ENCODE results near the gene URI1. TPM values are rescaled to one million over a fixed set of nuclear protein-coding genes. Genes with fewer than 3 reads are reported as not detected.

The URI1 gene
- total RNA-seq, 1 donor from 2014 or later = 43.7 TPM

DNA sequence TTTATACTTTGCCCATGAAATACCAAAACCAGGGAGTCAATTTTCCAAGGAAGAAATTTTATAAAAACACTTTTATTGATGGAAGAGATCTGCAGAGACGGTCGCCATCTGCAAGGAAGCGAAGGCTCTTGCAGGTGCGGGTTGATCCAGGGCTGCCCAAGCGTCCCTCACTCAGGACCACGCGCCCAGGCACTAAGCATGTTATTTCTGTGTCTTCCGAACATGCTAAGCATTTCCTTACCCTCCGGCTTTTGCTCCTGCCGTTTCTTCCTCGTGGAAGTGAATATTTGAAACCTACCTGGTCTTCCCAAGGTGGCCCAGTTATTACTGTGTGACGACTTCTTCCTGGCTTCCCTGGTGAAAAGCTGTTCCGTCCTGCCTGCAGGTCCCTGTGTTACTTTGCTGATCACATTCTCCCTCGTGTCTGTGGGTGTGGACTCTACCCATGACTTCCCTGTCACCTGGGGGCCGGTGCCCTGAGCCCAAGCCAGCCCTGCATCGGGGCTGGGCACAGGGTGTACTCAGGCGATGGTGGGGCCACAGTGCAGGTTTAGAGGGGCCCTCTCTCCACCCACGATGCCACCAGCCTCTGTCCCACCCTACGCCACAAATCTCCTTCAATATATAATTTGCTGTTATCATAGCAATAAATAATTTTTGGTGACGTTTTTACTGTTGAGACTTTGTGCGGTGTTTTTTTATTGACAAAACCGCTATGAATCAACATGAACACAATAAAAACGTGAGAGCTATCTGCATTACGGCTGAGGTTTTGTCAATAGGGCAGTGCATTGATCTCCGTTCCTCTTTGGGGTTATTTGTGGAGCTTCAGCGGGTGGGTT, 119.4 kb downstream of the URI1 start:
- H3K4me1 Mint-ChIP-seq (ENCODE audit: low read depth, unreplicated experiment) = no peaks in the 10 kb centered on the region
- H3K27me3 Mint-ChIP-seq (ENCODE audit: unreplicated experiment) = peaks cover 11% of the 10 kb centered on the region
- H3K9me3 Mint-ChIP-seq (ENCODE audit: unreplicated experiment) = peaks cover 3% of the 10 kb centered on the region
- TF ChIP-seq, protein P1, sequence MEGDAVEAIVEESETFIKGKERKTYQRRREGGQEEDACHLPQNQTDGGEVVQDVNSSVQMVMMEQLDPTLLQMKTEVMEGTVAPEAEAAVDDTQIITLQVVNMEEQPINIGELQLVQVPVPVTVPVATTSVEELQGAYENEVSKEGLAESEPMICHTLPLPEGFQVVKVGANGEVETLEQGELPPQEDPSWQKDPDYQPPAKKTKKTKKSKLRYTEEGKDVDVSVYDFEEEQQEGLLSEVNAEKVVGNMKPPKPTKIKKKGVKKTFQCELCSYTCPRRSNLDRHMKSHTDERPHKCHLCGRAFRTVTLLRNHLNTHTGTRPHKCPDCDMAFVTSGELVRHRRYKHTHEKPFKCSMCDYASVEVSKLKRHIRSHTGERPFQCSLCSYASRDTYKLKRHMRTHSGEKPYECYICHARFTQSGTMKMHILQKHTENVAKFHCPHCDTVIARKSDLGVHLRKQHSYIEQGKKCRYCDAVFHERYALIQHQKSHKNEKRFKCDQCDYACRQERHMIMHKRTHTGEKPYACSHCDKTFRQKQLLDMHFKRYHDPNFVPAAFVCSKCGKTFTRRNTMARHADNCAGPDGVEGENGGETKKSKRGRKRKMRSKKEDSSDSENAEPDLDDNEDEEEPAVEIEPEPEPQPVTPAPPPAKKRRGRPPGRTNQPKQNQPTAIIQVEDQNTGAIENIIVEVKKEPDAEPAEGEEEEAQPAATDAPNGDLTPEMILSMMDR (IDR thresholded peaks at IDR 0.05; ENCODE audit: partially characterized antibody, unreplicated experiment) = no peak
- H3K27ac Mint-ChIP-seq (ENCODE audit: unreplicated experiment) = no peak overlapping the region
- no peak overlapping the region for H3K4me3 Mint-ChIP-seq (ENCODE audit: unreplicated experiment)
- DNase-seq = no peak
- H3K36me3 Mint-ChIP-seq (ENCODE audit: unreplicated experiment) = no peaks in the 10 kb centered on the region

GRCh38 chr19:30062065-30062906, 120.2 kb downstream of the URI1 start:
- Mint-ChIP-seq H3K9me3 (ENCODE audit: unreplicated experiment) (peaks cover 3% of the 10 kb centered on the region), H3K4me3 (ENCODE audit: unreplicated experiment) (no peak overlapping the region), H3K4me1 (ENCODE audit: low read depth, unreplicated experiment) (no peaks in the 10 kb centered on the region), H3K27ac (ENCODE audit: unreplicated experiment) (no peak overlapping the region), H3K27me3 (ENCODE audit: unreplicated experiment) (peaks cover 11% of the 10 kb centered on the region), H3K36me3 (ENCODE audit: unreplicated experiment) (no peaks in the 10 kb centered on the region)
- TF ChIP-seq, protein P1 (IDR thresholded peaks at IDR 0.05; ENCODE audit: partially characterized antibody, unreplicated experiment) = no peak
- no peak for DNase-seq

- H3K27ac Mint-ChIP-seq (ENCODE audit: unreplicated experiment) = no peak overlapping the region
- peaks cover 3% of the 10 kb centered on the region for H3K9me3 Mint-ChIP-seq (ENCODE audit: unreplicated experiment)
- H3K36me3 Mint-ChIP-seq (ENCODE audit: unreplicated experiment) = no peaks in the 10 kb centered on the region
- DNase-seq = no peak
- TF ChIP-seq, protein P1 (IDR thresholded peaks at IDR 0.05; ENCODE audit: partially characterized antibody, unreplicated experiment) = no peak
- peaks cover 11% of the 10 kb centered on the region for H3K27me3 Mint-ChIP-seq (ENCODE audit: unreplicated experiment)
- no peaks in the 10 kb centered on the region for H3K4me1 Mint-ChIP-seq (ENCODE audit: low read depth, unreplicated experiment)
- no peak overlapping the region for H3K4me3 Mint-ChIP-seq (ENCODE audit: unreplicated experiment)
Observed at GRCh38 chr19:30062907-30063649, 121.0 kb downstream of the URI1 start.

DNA sequence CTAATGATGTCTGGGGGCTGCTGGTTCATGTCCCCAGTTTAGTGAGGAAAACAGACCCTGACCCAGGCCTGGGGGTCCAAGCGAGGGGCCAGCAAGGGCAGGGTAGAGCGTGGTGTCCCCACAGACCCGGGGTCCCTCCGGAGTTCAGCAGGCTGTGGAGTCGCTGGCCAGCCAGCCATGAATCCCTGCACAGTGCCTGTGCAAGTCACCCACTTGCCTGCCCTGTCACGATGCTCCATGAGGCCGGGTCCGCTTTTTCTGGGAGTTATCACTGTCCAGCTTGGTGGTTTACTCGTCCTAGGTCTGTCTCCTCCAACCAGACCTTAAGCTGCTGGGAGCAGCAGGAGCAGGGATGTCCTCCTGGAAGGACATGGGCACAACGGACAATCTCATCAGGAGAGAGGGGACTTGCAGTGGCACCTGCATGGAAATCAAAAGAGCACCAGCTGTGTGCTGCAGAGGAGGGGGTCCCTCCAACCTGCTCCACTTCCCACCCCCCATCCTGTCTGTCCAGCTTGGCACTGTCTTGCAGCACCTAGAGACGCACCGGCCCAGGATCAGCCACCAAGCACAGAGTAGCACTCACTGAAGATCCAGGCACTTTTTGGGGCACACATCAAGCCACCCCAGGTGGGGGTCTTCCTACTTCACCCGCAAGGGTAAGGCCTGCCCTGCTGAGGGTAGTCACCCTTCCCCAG, 121.8 kb downstream of the URI1 start:
- no peaks in the 10 kb centered on the region for H3K36me3 Mint-ChIP-seq (ENCODE audit: unreplicated experiment)
- no peak overlapping the region for H3K4me3 Mint-ChIP-seq (ENCODE audit: unreplicated experiment)
- peaks cover 9% of the 10 kb centered on the region for H3K9me3 Mint-ChIP-seq (ENCODE audit: unreplicated experiment)
- H3K27me3 Mint-ChIP-seq (ENCODE audit: unreplicated experiment) = peaks cover 8% of the 10 kb centered on the region
- H3K4me1 Mint-ChIP-seq (ENCODE audit: low read depth, unreplicated experiment) = no peaks in the 10 kb centered on the region
- no peak for DNase-seq
- H3K27ac Mint-ChIP-seq (ENCODE audit: unreplicated experiment) = no peak overlapping the region
- TF ChIP-seq, protein P1 (IDR thresholded peaks at IDR 0.05; ENCODE audit: partially characterized antibody, unreplicated experiment) = no peak
